H1 (cell line): ENCODE measurements around the gene CKAP5. TPM values are rescaled to one million over a fixed set of nuclear protein-coding genes. Genes with fewer than 3 reads are reported as not detected.

Experiments
- CTCF ChIA-PET: fragments of 300-600 bp; sonication (Branson Sonifier 250); formaldehyde crosslinking; loops from one replicate; lab custom pipeline; 2021; ENCODE audit not compliant: partially characterized antibody; lab: Charles Lee
- POLR2A ChIA-PET: fragments of 300-600 bp; sonication (Branson Sonifier 250); formaldehyde crosslinking; loops from one replicate; lab custom pipeline; 2021; ENCODE audit warnings: inconsistent platforms; ENCODE audit not compliant: partially characterized antibody; lab: Charles Lee
- DNase-seq, 2 experiments: peaks; one replicate each; pipeline versions ENCODE4 v3.0.0 to v3.0.0-alpha.2; 2010 to 2022; ENCODE audit warnings: low spot score in 2 of 2, low read depth in 1 of 2, mixed read lengths in 1 of 2
- FAIRE-seq: peaks from 2 replicates; lab custom pipeline; 2011; peaks lifted over from hg19 to GRCh38; lab: Jason Lieb, UNC
- H2AFZ ChIP-seq: 2 replicates; pipeline ENCODE4 v1.8.1; 2012; ENCODE audit warnings: low read length, inconsistent platforms
- H2AK5ac ChIP-seq: 2 replicates; pipeline ENCODE4 v1.6.1; 2013; ENCODE audit warnings: low read depth, low read length
- H2BK120ac ChIP-seq: replicated peaks from 2 replicates; pipeline ENCODE3; 2013; ENCODE audit warnings: low read depth, low read length, inconsistent platforms
- H2BK12ac ChIP-seq: 2 replicates; pipeline ENCODE4 v1.6.1; 2013; ENCODE audit warnings: low read depth, low read length
- H2BK15ac ChIP-seq: 2 replicates; pipeline ENCODE4 v1.6.1; 2013; ENCODE audit warnings: low read length
- H2BK20ac ChIP-seq: 2 replicates; pipeline ENCODE4 v1.6.1; 2013; ENCODE audit warnings: low read length
- H2BK5ac ChIP-seq: 2 replicates; pipeline ENCODE4 v1.6.1; 2013; ENCODE audit warnings: low read depth, low read length
- H3K14ac ChIP-seq: 2 replicates; pipeline ENCODE4 v1.6.1; 2013; ENCODE audit warnings: inconsistent platforms; ENCODE audit not compliant: insufficient read length
- H3K18ac ChIP-seq: 2 replicates; pipeline ENCODE4 v1.6.1; 2013; ENCODE audit warnings: low read length; ENCODE audit errors: extremely low read depth
- H3K23ac ChIP-seq: 2 replicates; pipeline ENCODE4 v1.6.1; 2013; ENCODE audit warnings: inconsistent platforms; ENCODE audit not compliant: insufficient read length
- H3K23me2 ChIP-seq: 2 replicates; pipeline ENCODE4 v1.6.1; 2013; ENCODE audit warnings: low read depth, low read length
- H3K27ac ChIP-seq: 2 replicates; pipeline ENCODE4 v1.6.1; 2011; ENCODE audit warnings: low read depth, low read length, inconsistent platforms
- H3K27me3 ChIP-seq, 4 experiments: replicated peaks in 1 of 4; 1 replicate in 1 of 4; 2 replicates in 3 of 4; pipeline versions ENCODE4 v1.6.1 to v1.8.1; 2011 to 2013; ENCODE audit warnings: low read length in 3 of 4, mild to moderate bottlenecking in 3 of 4, inconsistent platforms in 2 of 4, mixed read lengths in 2 of 4, moderate library complexity in 1 of 4; ENCODE audit not compliant: control insufficient read depth in 3 of 4, insufficient read depth in 3 of 4; ENCODE audit errors: extremely low read depth in 1 of 4
- H3K36me3 ChIP-seq, 4 experiments: 2 replicates each; pipeline versions ENCODE4 v1.6.1 to v1.8.1; 2011 to 2013; ENCODE audit warnings: mild to moderate bottlenecking in 4 of 4, low read length in 3 of 4, moderate library complexity in 2 of 4, control low read depth in 1 of 4, inconsistent platforms in 1 of 4; ENCODE audit not compliant: insufficient read depth in 4 of 4, control insufficient read depth in 2 of 4
- H3K4ac ChIP-seq: replicated peaks from 2 replicates; pipeline ENCODE3; 2013; ENCODE audit warnings: low read length, low read depth, mixed read lengths, inconsistent platforms; ENCODE audit not compliant: insufficient read length
- H3K4me1 ChIP-seq, 4 experiments: replicated peaks in 1 of 4; 1 replicate in 1 of 4; 2 replicates in 3 of 4; pipeline versions ENCODE4 v1.6.1 to v1.8.1; 2011 to 2013; ENCODE audit warnings: low read length in 3 of 4, inconsistent platforms in 2 of 4, mixed read lengths in 1 of 4; ENCODE audit not compliant: insufficient read depth in 4 of 4, control insufficient read depth in 3 of 4
- H3K4me2 ChIP-seq, 2 experiments: 2 replicates each; pipeline versions ENCODE4 v1.6.1 to v1.8.1; 2011 to 2013; ENCODE audit warnings: low read depth in 2 of 2, low read length in 2 of 2, control low read depth in 1 of 2, inconsistent platforms in 1 of 2, mild to moderate bottlenecking in 1 of 2; ENCODE audit not compliant: insufficient read depth in 1 of 2
- H3K4me3 ChIP-seq, 4 experiments: fragments of 200-600, 300-600 bp in 1 of 4; sonication (generic), shearing (Covaris generic), sonication (Bioruptor Twin) in 1 of 4; 2 replicates each; pipeline versions ENCODE4 v1.5.1 to v1.8.1; 2011 to 2016; ENCODE audit warnings: low read length in 4 of 4, low read depth in 3 of 4, control low read depth in 2 of 4, inconsistent platforms in 2 of 4, mild to moderate bottlenecking in 2 of 4, mixed read lengths in 1 of 4, moderate library complexity in 1 of 4; ENCODE audit not compliant: insufficient read depth in 2 of 4; ENCODE audit errors: extremely low read depth in 1 of 4
- H3K56ac ChIP-seq: replicated peaks from 2 replicates; pipeline ENCODE3; 2013; ENCODE audit warnings: low read depth, mild to moderate bottlenecking, mixed read lengths, low read length, inconsistent platforms; ENCODE audit not compliant: insufficient read length
- H3K79me1 ChIP-seq: 2 replicates; pipeline ENCODE4 v1.6.1; 2013; ENCODE audit warnings: low read depth, low read length, control low read depth
- H3K79me2 ChIP-seq, 2 experiments: 2 replicates each; pipeline versions ENCODE4 v1.6.1 to v1.8.1; 2012 to 2013; ENCODE audit warnings: low read length in 2 of 2, mild to moderate bottlenecking in 2 of 2, inconsistent platforms in 1 of 2; ENCODE audit not compliant: insufficient read depth in 2 of 2, control insufficient read depth in 1 of 2
- H3K9ac ChIP-seq, 4 experiments: replicated peaks in 1 of 4; 1 replicate in 1 of 4; 2 replicates in 3 of 4; pipeline versions ENCODE4 v1.6.1 to v1.8.1; 2011 to 2013; ENCODE audit warnings: low read depth in 3 of 4, low read length in 3 of 4, control low read depth in 2 of 4, mild to moderate bottlenecking in 2 of 4, moderate library complexity in 2 of 4, inconsistent platforms in 1 of 4; ENCODE audit errors: extremely low read depth in 1 of 4
- H3K9me3 ChIP-seq, 2 experiments: 2 replicates each; pipeline versions ENCODE4 v1.6.1 to v1.8.1; 2012 to 2013; ENCODE audit warnings: mild to moderate bottlenecking in 2 of 2, moderate library complexity in 2 of 2, control low read depth in 1 of 2, inconsistent platforms in 1 of 2, low read depth in 1 of 2, low read length in 1 of 2, mixed read lengths in 1 of 2; ENCODE audit not compliant: insufficient read depth in 2 of 2
- H4K20me1 ChIP-seq, 2 experiments: replicated peaks in 1 of 2; 2 replicates each; pipeline versions ENCODE3 to v1.8.1; 2011 to 2013; ENCODE audit warnings: inconsistent platforms in 2 of 2, low read length in 2 of 2, mild to moderate bottlenecking in 1 of 2; ENCODE audit not compliant: insufficient read depth in 2 of 2, control insufficient read depth in 1 of 2
- H4K5ac ChIP-seq: 2 replicates; pipeline ENCODE4 v1.6.1; 2013; ENCODE audit warnings: low read length, low read depth, mixed read lengths, inconsistent platforms; ENCODE audit not compliant: insufficient read length
- H4K8ac ChIP-seq: 2 replicates; pipeline ENCODE4 v1.8.0; 2013; ENCODE audit warnings: mild to moderate bottlenecking, moderate library complexity, low read length, inconsistent platforms; ENCODE audit not compliant: insufficient read depth; ENCODE audit errors: extremely low read depth
- H4K91ac ChIP-seq: replicated peaks from 2 replicates; pipeline ENCODE3; 2013; ENCODE audit warnings: low read length, mixed read lengths, inconsistent platforms; ENCODE audit not compliant: insufficient read length
- BCL11A ChIP-seq, 2 experiments: IDR thresholded peaks; one replicate each; pipeline ENCODE4 v1.6.1; 2011; ENCODE audit warnings: low read depth in 2 of 2, low read length in 2 of 2, mild to moderate bottlenecking in 2 of 2
- BRCA1 ChIP-seq: IDR thresholded peaks from 2 replicates; pipeline ENCODE4 v1.6.1; 2012; ENCODE audit warnings: low read depth, low read length, improper control_type of control experiment
- CHD2 ChIP-seq: IDR thresholded peaks from 2 replicates; pipeline ENCODE4 v1.6.1; 2012; ENCODE audit warnings: low read length, improper control_type of control experiment
- CTBP2 ChIP-seq: IDR thresholded peaks from 2 replicates; pipeline ENCODE4 v1.7.0; 2011; ENCODE audit warnings: borderline replicate concordance, mild to moderate bottlenecking, moderate library complexity, mixed read lengths, low read length; ENCODE audit not compliant: insufficient read depth, insufficient read length
- FOSL1 ChIP-seq: IDR thresholded peaks from 2 replicates; pipeline ENCODE4 v1.6.1; 2011; ENCODE audit warnings: mild to moderate bottlenecking, low read depth, low read length, moderate library complexity; ENCODE audit not compliant: insufficient read depth
- JUN ChIP-seq: IDR thresholded peaks from 2 replicates; pipeline ENCODE4 v1.6.1; 2011; ENCODE audit warnings: low read depth, mild to moderate bottlenecking, improper control_type of control experiment, low read length
- JUND ChIP-seq: IDR thresholded peaks from 2 replicates; pipeline ENCODE4 v1.6.1; 2011; ENCODE audit warnings: mild to moderate bottlenecking, improper control_type of control experiment, low read length
- KDM4A ChIP-seq: IDR thresholded peaks from one replicate; pipeline ENCODE4 v1.7.1; 2012; ENCODE audit warnings: low read depth, mild to moderate bottlenecking, moderate library complexity, low read length, inconsistent platforms; ENCODE audit not compliant: severe bottlenecking
- KDM5A ChIP-seq: fragments of 200-600 bp; IDR thresholded peaks from 2 replicates; pipeline ENCODE4 v1.7.1; 2012; ENCODE audit warnings: mild to moderate bottlenecking, low read length, inconsistent platforms, mixed read lengths
- POLR2AphosphoS5 ChIP-seq: IDR thresholded peaks from 2 replicates; pipeline ENCODE4 v1.6.1; 2011; ENCODE audit warnings: low read depth, low read length
- RNF2 ChIP-seq: fragments of 200-900, 300-1000 bp; sonication (generic); IDR thresholded peaks from 2 replicates; pipeline ENCODE4 v1.7.1; 2016; ENCODE audit warnings: borderline replicate concordance, low read depth, mild to moderate bottlenecking, antibody characterized with exemption, low read length; ENCODE audit not compliant: poor library complexity, severe bottlenecking; ENCODE audit errors: missing control alignments
- RXRA ChIP-seq: IDR thresholded peaks from 2 replicates; pipeline ENCODE4 v1.6.1; 2011; ENCODE audit warnings: low read depth, mild to moderate bottlenecking, low read length, moderate library complexity; ENCODE audit not compliant: insufficient read depth
- SIX5 ChIP-seq: IDR thresholded peaks from 2 replicates; pipeline ENCODE4 v1.6.1; 2011; ENCODE audit warnings: mild to moderate bottlenecking, low read depth, low read length
- SP4 ChIP-seq: IDR thresholded peaks from 2 replicates; pipeline ENCODE4 v1.6.1; 2012; ENCODE audit warnings: low read length, inconsistent platforms
- polyA plus RNA-seq, 7 experiments: library from polyadenylated mRNA; depleted of rRNA in 3 of 7; stranded (reverse) in 5 of 7; unstranded in 2 of 7; fragments of >200 nt in 5 of 7; fragments of 200-250 nt in 2 of 7; gene quantifications; 1 replicate in 5 of 7; 2 replicates in 1 of 7; 4 replicates in 1 of 7; pipeline versions ENCODE4 v1.2.1 to v1.2.3, GENCODE V29; 2011 to 2013; ENCODE audit warnings: missing spikeins in 2 of 7, mixed read lengths in 2 of 7
- total RNA-seq: library from RNA; stranded (reverse); fragmentation: NEBNext Ultra II Directional; extraction: Animal tissue kit (Norgen Biotek cat#: 25700); gene quantifications from 2 replicates; pipeline ENCODE4 v1.2.1, GENCODE V29; 2021
- TF ChIP-seq, protein P1 (sequence below): IDR thresholded peaks from 2 replicates; pipeline ENCODE4 v1.6.1; 2011; ENCODE audit warnings: low read length, improper control_type of control experiment

Gene CKAP5
- total and polyA plus RNA-seq, 2 of the 8 experiments (the other 6 are each of a cell fraction or from before 2014, with no cell fraction given), result 64.8 to 185 TPM

- Histone ChIP-seq H3K27ac (no peak overlapping the region), H4K20me1 (peaks cover 12% of the 10 kb centered on the region in 2 experiments), H3K14ac (no peak overlapping the region), H2BK20ac (no peak overlapping the region), H3K23ac (no peak overlapping the region), H3K18ac (no peak overlapping the region), H4K5ac (no peak overlapping the region), H3K4me2 (no peak overlapping the region), H3K4ac (no peak overlapping the region), H3K23me2 (no peaks in the 10 kb centered on the region), H3K4me3 (no peak overlapping the region), H2BK120ac (no peak overlapping the region), H3K4me1 (peaks cover 0 to 8% (median 4%) of the 10 kb centered on the region in 4 experiments; a peak in 4 of 7 replicates), H2BK12ac (no peak overlapping the region), H2AK5ac (no peak overlapping the region), H2BK5ac (no peak overlapping the region), H3K79me1 (peaks cover 8% of the 10 kb centered on the region), H4K91ac (no peak overlapping the region), H3K56ac (no peak overlapping the region), H3K9ac (no peak overlapping the region), H3K9me3 (no peaks in the 10 kb centered on the region), H3K27me3 (no peaks in the 10 kb centered on the region), H4K8ac (no peak overlapping the region), H2AFZ (no peak overlapping the region), H3K36me3 (no peaks in the 10 kb centered on the region; a peak in 1 of 8 replicates), H3K79me2 (peaks cover 26 to 96% of the 10 kb centered on the region in 2 experiments), H2BK15ac (no peak overlapping the region)
- DNase-seq, result no peak
- TF ChIP-seq FOSL1, result no peak
- TF ChIP-seq JUND, result no peak
- TF ChIP-seq BCL11A (IDR thresholded peaks at IDR 0.05; ENCODE audit: low read depth in 2 of 2, low read length in 2 of 2), result no peak
- TF ChIP-seq, protein P1, sequence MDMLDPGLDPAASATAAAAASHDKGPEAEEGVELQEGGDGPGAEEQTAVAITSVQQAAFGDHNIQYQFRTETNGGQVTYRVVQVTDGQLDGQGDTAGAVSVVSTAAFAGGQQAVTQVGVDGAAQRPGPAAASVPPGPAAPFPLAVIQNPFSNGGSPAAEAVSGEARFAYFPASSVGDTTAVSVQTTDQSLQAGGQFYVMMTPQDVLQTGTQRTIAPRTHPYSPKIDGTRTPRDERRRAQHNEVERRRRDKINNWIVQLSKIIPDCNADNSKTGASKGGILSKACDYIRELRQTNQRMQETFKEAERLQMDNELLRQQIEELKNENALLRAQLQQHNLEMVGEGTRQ, result no peak
- no peak for TF ChIP-seq KDM5A
- TF ChIP-seq SP4, result no peak
- TF ChIP-seq SIX5, result no peak
- no peak for TF ChIP-seq RXRA
- no peak for TF ChIP-seq POLR2AphosphoS5
- no peak for TF ChIP-seq KDM4A
- TF ChIP-seq JUN, result no peak
- no peak for TF ChIP-seq CTBP2
- TF ChIP-seq BRCA1, result no peak
- no peak for TF ChIP-seq RNF2
- TF ChIP-seq CHD2, result no peak
- FAIRE-seq, result no peak
- CTCF ChIA-PET, result no interaction called here
- POLR2A ChIA-PET, result interaction anchor here (1.3 to 2.5 kb wide), 2 partner anchors 9 to 11 kb away, joined by 4 to 7 read pairs; partner anchors contain the start of gene CKAP5
Observed at GRCh38 chr11:46837860-46838259, 8.2 kb downstream of the CKAP5 start.
